GF-D8 (cell line): ENCODE data around the gene GOLGA6L25.
"Not testable (repeated sequence)": the region's sequence is repeated elsewhere in the genome, so short reads cannot be mapped to it uniquely, and the experiment has no call there.

Experiments used
- DNase-seq: peaks from one replicate; lab custom pipeline; 2025; lab: John Stamatoyannopoulos, UW

The GOLGA6L25 gene

GRCh38 chr15:28553268-28553667 lies at the start of gene GOLGA6L25:
Gene GOLGA6L25 (plus strand): TSS chr15:28553568. CDS start chr15:28553629, 61 bp downstream.
- not testable (repeated sequence) for DNase-seq

- DNase-seq = not testable (repeated sequence)
Observed at GRCh38 chr15:28508217-28508889, 45.0 kb upstream of the GOLGA6L25 start.

- not testable (repeated sequence) for DNase-seq
Observed at GRCh38 chr15:28514128-28514527, 39.2 kb upstream of the GOLGA6L25 start.

- DNase-seq = not testable (repeated sequence)
Observed at GRCh38 chr15:28515208-28515607, 38.2 kb upstream of the GOLGA6L25 start.

GRCh38 chr15:28532954-28533353 lies 20.4 kb upstream of the GOLGA6L25 start, which contains the start of gene GOLGA8G:
Gene GOLGA8G (minus strand): TSS chr15:28532971. CDS start chr15:28532909, 62 bp downstream.
- DNase-seq = not testable (repeated sequence)

GRCh38 chr15:28573351-28573750 lies 20.0 kb downstream of the GOLGA6L25 start:
- DNase-seq = not testable (repeated sequence)

- not testable (repeated sequence) for DNase-seq
Observed at GRCh38 chr15:28588977-28589606, 35.7 kb downstream of the GOLGA6L25 start.

- DNase-seq = not testable (repeated sequence)
Observed at GRCh38 chr15:28589769-28590168, 36.4 kb downstream of the GOLGA6L25 start.

GRCh38 chr15:28592395-28592794 lies 39.0 kb downstream of the GOLGA6L25 start:
- DNase-seq = not testable (repeated sequence)

- not testable (repeated sequence) for DNase-seq
Observed at GRCh38 chr15:28593424-28594129, 40.2 kb downstream of the GOLGA6L25 start.

GRCh38 chr15:28597471-28597870 lies 44.1 kb downstream of the GOLGA6L25 start:
- DNase-seq = not testable (repeated sequence)

- DNase-seq = not testable (repeated sequence)
Observed at GRCh38 chr15:28598209-28598608, 44.8 kb downstream of the GOLGA6L25 start.

- not testable (repeated sequence) for DNase-seq
Observed at GRCh38 chr15:28602152-28602551, 48.8 kb downstream of the GOLGA6L25 start.
